HL-60 (cell line): ENCODE data around the gene CRYBG2.
"Not testable (repeated sequence)": the region's sequence is repeated elsewhere in the genome, so short reads cannot be mapped to it uniquely, and the experiment has no call there.

Experiments used
- DNase-seq, 2 experiments: peaks; one replicate each; pipeline ENCODE4 v3.0.0-alpha.2; 2010 to 2020; ENCODE audit warnings: low read depth in 1 of 2, low spot score in 1 of 2
- H3K27ac ChIP-seq: fragments of 250-450 bp; sonication (Bioruptor Pico); replicated peaks from 2 replicates; pipeline ENCODE4 v1.5.1; 2020; ENCODE audit warnings: mild to moderate bottlenecking, moderate library complexity
- H3K27me3 ChIP-seq: fragments of 250-450 bp; sonication (Bioruptor Pico); 2 replicates; pipeline ENCODE4 v1.5.1; 2021; ENCODE audit warnings: mild to moderate bottlenecking, moderate library complexity; ENCODE audit not compliant: insufficient read depth, poor library complexity, severe bottlenecking
- H3K4me3 ChIP-seq: replicated peaks from 2 replicates; pipeline ENCODE4 v1.5.1; 2011; ENCODE audit warnings: mild to moderate bottlenecking, control low read depth, low read length; ENCODE audit not compliant: insufficient read depth
- GABPA ChIP-seq: IDR thresholded peaks from 2 replicates; pipeline ENCODE4 v1.6.1; 2012; ENCODE audit warnings: low read depth
- POLR2AphosphoS5 ChIP-seq: IDR thresholded peaks from 2 replicates; pipeline ENCODE4 v1.6.1; 2012; ENCODE audit warnings: low read depth
- SPI1 ChIP-seq: IDR thresholded peaks from 2 replicates; pipeline ENCODE4 v1.6.1; 2012; ENCODE audit warnings: low read depth, mild to moderate bottlenecking, borderline replicate concordance
- TF ChIP-seq, protein P1 (sequence below): IDR thresholded peaks from one replicate; pipeline ENCODE4 v1.5.1; 2011; ENCODE audit warnings: low read length, control low read depth, inconsistent platforms; ENCODE audit not compliant: insufficient read depth
- TF ChIP-seq, protein P2 (sequence below): IDR thresholded peaks from 2 replicates; pipeline ENCODE4 v1.6.1; 2012; ENCODE audit warnings: low read depth; ENCODE audit not compliant: insufficient replicate concordance

CRYBG2 gene

DNA sequence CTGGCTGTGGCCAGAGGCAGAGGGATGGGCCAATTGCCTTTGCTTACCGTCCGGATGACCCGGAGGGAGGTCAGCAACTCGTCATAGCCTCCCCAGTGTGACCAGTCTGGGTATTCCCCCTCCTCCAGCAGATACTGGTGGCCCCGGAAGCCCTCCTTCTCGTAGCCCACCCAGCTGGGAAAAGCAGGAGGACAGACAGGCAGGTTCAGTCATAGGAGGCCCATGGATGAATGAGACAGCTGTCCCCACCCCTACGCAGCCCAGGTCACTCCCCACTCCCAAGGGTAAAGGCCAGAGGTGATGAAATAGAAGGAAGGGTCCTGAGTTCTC, 16.8 kb downstream of the CRYBG2 start:
- no peak for DNase-seq
- TF ChIP-seq GABPA = no peak
- no peak for TF ChIP-seq POLR2AphosphoS5
- TF ChIP-seq, protein P1, sequence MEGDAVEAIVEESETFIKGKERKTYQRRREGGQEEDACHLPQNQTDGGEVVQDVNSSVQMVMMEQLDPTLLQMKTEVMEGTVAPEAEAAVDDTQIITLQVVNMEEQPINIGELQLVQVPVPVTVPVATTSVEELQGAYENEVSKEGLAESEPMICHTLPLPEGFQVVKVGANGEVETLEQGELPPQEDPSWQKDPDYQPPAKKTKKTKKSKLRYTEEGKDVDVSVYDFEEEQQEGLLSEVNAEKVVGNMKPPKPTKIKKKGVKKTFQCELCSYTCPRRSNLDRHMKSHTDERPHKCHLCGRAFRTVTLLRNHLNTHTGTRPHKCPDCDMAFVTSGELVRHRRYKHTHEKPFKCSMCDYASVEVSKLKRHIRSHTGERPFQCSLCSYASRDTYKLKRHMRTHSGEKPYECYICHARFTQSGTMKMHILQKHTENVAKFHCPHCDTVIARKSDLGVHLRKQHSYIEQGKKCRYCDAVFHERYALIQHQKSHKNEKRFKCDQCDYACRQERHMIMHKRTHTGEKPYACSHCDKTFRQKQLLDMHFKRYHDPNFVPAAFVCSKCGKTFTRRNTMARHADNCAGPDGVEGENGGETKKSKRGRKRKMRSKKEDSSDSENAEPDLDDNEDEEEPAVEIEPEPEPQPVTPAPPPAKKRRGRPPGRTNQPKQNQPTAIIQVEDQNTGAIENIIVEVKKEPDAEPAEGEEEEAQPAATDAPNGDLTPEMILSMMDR = no peak
- TF ChIP-seq SPI1 = no peak
- TF ChIP-seq, protein P2, sequence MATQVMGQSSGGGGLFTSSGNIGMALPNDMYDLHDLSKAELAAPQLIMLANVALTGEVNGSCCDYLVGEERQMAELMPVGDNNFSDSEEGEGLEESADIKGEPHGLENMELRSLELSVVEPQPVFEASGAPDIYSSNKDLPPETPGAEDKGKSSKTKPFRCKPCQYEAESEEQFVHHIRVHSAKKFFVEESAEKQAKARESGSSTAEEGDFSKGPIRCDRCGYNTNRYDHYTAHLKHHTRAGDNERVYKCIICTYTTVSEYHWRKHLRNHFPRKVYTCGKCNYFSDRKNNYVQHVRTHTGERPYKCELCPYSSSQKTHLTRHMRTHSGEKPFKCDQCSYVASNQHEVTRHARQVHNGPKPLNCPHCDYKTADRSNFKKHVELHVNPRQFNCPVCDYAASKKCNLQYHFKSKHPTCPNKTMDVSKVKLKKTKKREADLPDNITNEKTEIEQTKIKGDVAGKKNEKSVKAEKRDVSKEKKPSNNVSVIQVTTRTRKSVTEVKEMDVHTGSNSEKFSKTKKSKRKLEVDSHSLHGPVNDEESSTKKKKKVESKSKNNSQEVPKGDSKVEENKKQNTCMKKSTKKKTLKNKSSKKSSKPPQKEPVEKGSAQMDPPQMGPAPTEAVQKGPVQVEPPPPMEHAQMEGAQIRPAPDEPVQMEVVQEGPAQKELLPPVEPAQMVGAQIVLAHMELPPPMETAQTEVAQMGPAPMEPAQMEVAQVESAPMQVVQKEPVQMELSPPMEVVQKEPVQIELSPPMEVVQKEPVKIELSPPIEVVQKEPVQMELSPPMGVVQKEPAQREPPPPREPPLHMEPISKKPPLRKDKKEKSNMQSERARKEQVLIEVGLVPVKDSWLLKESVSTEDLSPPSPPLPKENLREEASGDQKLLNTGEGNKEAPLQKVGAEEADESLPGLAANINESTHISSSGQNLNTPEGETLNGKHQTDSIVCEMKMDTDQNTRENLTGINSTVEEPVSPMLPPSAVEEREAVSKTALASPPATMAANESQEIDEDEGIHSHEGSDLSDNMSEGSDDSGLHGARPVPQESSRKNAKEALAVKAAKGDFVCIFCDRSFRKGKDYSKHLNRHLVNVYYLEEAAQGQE = no peak

DNA sequence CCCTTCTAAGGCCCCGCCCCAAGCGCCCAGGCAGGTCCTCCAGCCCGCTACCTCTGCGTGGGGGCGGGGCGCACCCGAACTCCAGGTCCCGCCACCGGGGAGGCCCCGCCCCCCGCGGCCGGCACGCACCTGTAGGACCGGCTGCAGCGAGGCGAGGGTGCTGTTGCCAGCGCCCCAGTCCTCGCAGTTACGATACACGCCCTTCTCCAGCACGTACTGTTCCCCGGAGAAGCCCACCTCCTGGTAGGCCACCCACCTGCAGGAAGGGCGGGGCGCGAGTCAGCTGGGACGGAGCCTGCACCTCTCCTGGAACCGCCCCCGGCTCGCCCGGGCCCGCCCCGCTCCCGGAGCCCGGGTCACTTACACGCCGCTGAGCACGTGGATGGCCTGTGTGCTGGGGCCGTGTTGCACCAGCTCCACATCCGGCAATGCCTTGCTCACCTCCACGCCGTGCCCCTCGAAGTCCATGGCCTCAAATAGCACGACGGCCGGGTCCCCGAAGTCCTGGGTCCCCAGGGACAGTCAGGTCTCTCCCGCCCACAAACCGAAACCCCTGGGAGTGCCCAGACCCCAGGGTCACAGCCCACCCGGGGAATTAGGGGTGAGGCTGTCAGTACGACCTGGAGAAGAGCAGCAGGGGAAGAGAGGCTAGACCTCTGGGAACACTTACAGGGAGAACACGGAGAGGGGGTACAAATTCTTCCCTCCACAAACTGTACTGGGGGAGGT, 17.3 kb downstream of the CRYBG2 start:
- peak; percentile 54 to 63 for DNase-seq
- TF ChIP-seq, protein P1 = no peak
- TF ChIP-seq POLR2AphosphoS5 (no peak), SPI1 (no peak), GABPA (no peak)
- TF ChIP-seq, protein P2 = no peak
- Histone ChIP-seq H3K27ac (no peak overlapping the region), H3K27me3 (peaks cover 5% of the 10 kb centered on the region), H3K4me3 (peak overlapping the region; percentile 61)

More for the DNA sequence above, 16.8 kb downstream of the CRYBG2 start:
- no peak overlapping the region for H3K27ac ChIP-seq
- peaks cover 5% of the 10 kb centered on the region for H3K27me3 ChIP-seq
- no peak overlapping the region for H3K4me3 ChIP-seq

DNA sequence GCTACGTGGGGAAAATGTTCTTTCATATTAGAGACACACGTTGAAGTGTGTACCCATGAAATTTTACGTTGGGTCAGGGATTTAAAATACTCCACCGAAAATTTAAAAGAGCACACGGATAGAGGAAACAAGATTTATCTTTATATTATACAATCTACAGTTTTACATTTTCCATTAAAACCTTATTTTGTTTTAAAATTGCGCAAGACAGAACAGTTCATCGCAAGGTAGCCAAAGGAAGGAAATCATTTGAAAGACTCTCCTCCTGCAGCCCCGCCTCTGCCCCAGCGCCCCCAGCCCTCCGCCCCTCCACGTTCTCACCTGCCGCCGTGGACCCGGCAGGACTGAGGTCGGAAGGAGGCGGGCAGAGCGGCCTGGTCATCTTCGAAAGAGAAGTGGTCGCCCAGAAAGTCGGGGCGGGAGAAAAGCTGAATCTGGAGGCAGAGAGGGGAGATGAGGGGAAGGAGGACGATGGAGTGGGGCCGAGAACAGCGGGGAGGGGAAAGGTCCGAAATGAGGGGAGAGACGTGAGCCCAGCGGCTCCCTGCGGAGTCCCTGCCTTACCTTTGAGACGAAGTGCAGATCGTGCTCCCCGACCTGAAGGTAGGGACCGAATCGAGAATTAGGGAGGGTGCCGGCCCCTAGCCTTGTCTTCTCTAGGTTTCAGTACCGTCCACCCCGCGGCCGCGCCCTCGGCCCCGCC, 18.0 kb downstream of the CRYBG2 start:
- H3K4me3 ChIP-seq = peak overlapping the region; percentile 61
- no peak overlapping the region for H3K27ac ChIP-seq
- no peak for TF ChIP-seq SPI1
- TF ChIP-seq, protein P2 = no peak
- TF ChIP-seq, protein P1 = no peak
- DNase-seq = no peak
- peaks cover 5% of the 10 kb centered on the region for H3K27me3 ChIP-seq

DNA sequence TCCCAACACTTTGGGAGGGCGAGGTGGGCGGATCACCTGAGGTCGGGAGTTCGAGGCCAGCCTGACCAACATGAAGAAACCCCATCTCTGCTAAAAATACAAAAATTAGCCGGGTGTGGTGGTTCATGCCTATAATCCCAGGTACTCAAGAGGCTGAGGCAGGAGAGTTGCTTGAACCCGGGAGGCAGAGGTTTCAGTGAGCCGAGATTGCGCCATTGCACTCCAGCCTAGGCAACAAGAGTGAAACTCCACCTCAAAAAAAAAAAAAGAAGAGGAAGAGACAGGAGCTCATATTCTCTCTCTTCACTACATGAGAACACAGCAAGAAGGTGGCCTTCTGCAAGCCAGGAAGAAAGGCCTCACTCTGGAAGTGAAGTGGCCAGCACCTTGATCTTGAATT, 20.6 kb downstream of the CRYBG2 start:
- not testable (repeated sequence) for H3K27ac ChIP-seq, H3K27me3 ChIP-seq, H3K4me3 ChIP-seq
- DNase-seq = peak in 1 of 2 experiments; percentile 66
